ENCODE data around the gene WDR90.

DNA sequence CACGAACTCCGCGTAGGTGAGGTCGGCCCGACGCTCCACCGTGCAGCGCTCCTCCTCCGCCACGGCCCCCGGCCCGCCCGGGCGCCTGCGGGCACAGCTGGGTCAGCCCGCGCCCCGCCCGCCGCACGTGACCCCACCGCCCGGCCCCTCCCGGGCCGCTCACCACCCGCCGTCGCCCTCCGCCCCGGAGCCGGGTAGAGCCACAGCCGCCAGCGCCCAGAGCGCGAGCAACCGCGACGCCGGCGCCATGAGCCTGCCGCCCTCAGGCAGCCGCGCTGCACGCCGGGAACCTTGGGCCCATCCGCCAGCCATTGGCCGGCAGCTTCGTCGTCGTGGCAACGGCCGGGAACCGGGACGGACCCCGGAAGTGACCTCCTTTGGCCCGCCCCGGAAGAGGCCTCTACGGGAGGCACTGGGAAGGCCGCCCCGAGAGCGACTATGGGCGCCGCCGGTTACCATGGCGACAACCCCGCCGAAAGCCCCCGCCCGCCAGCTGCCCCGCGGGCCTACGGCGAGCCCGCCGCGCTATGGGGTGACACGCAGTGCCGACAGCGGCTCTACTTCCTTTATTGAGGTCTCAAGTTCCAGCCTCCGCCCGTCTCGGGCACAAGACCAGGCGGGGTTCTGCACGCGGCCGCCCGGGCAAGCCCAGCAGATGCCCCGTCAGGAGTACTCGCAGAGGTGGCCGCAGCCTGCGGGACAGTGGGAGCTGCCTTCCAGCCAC lies 35.1 kb downstream of the WDR90 start, which contains the start of gene JMJD8:
- TF ChIP-seq CTCF (conservative IDR thresholded peaks at IDR 0.05): no peak
- TF ChIP-seq EZH2 (IDR thresholded peaks at IDR 0.05; ENCODE audit: low read depth): no peak
